HTR-8/SVneo (cell line): ENCODE data around the gene IQCN.

Experiments used
- DNase-seq: peaks from one replicate; pipeline ENCODE4 v3.0.0; 2011; ENCODE audit warnings: low spot score, mixed read lengths; ENCODE audit not compliant: insufficient read length
- FAIRE-seq: peaks from 2 replicates; lab custom pipeline; 2011; peaks lifted over from hg19 to GRCh38; lab: Jason Lieb, UNC

Gene IQCN

DNA sequence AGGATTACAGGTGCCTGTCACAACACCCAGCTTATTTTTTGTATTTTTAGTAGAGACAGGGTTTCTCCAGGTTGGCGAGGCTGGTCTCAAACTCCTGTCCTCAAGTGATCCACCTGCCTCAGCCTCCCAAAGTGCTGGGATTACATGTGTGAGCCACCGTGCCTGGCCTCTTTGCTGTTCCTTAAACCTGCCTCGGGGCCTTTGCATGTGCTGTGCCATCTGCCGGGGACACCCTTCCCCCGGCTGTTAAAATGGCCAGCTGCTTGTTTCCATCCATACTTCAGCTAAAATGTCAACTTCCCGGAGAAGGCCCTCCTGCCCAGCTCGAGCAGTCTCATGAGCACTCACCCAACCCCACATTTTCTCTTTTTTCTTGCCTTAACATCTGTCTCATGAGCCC lies 29.0 kb downstream of the IQCN start:
- DNase-seq, result no peak

DNA sequence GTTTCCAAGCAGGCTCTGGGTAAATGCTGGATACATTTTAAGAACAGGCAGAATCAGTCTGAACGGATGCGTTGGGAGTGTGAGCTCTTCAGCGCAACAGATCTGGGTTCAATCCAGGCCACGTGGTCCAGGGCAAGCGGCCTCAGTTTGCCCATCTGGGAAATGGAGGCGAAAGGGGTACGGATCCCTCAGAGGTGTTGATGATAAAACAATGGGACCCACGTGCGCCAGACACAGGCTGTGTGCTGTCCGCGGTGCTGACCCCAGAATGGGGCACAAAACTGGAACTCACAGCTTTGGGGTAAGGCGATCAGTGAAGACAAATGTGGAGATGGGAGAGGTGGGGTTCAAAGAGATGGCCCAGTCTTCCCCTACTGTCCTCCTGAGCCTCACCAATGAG lies 34.9 kb downstream of the IQCN start:
- DNase-seq (no peak), FAIRE-seq (no peak)

More for the DNA sequence above, 29.0 kb downstream of the IQCN start:
- FAIRE-seq, result no peak

GRCh38 chr19:18234194-18234593 lies 40.1 kb downstream of the IQCN start:
- FAIRE-seq (no peak), DNase-seq (no peak)

DNA sequence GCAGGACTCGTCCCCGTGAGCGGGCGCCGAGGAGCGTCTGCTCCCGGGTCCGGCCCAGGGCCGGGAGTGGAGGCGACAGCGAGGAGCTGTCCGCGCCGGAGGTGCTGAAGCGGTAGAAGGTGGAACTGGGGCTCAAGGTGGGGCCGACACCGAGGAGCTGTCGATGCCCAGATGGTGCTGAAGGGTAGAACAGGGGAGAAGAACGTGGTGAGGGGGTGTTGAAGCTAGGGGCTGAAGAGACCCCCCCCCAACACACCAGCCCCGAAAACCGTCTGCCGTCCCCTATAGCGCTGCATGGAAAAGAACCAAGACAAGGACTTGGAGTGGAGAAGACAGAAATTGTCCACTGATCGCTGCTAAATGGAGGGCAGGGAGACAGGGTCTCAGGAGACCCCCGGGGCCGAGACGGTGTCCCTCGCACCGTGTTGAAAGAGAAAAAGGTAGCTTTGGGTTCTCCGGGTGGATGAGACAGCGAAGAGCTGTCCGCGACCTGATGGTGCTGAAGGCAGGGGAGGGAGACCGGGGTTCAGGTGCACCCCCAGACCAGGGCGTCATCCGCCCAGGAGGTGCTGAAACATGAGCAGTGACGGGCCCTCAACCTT lies 40.9 kb downstream of the IQCN start:
- DNase-seq (peak; percentile 75), FAIRE-seq (peak; percentile 20)

DNA sequence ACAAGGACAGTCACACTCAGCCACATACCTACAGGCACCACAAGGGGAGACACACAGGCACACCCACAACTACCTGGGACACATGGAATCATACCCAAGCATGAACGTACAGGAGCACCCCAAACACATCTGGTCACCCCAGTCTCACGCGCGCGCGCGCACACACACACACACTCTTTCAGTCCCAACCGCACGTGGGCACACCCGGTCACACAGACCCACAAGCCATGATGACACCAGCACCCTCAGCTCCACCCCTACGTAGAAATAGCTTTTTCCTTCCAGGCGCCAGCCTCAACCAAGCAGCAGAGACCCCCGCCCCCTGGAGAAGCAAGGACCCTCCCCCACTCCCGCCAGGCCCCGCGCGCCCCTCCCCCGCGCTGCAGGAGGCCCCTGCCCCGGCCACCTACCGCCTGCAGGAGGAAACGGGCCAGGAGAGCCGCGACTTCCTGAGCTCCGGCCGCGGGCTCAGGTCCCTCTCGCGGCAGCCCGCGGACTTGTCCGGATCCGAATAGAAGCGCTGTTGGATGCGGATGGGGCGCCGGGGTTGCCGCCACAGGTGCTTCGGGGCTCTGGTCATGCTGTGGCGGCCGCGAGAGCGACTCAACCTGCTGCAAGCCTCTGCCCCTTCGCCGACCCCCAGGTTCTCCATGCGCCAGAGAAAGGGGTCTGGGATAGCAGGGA lies 41.6 kb downstream of the IQCN start:
- no peak for DNase-seq
- peak; percentile 26 for FAIRE-seq

DNA sequence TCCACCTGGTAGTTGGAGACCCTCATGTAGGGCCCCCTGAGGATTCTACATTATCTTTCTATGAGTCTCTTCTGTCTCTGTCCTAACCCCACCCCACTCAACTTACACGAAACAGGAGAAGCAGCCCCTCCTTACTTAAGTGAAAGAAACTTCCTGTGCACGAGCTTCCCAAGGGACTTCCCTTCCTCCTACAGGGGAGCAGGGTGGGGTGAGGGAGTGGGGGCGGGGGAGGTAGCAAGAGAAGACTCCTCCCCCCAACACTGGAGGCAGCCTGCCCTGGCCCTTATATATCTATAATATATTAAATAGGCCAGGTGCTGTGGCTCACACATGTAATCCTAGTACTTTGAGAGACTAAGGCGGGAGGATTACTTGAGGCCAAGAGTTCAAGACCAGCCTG lies 42.5 kb downstream of the IQCN start:
- DNase-seq (no peak), FAIRE-seq (no peak)

DNA sequence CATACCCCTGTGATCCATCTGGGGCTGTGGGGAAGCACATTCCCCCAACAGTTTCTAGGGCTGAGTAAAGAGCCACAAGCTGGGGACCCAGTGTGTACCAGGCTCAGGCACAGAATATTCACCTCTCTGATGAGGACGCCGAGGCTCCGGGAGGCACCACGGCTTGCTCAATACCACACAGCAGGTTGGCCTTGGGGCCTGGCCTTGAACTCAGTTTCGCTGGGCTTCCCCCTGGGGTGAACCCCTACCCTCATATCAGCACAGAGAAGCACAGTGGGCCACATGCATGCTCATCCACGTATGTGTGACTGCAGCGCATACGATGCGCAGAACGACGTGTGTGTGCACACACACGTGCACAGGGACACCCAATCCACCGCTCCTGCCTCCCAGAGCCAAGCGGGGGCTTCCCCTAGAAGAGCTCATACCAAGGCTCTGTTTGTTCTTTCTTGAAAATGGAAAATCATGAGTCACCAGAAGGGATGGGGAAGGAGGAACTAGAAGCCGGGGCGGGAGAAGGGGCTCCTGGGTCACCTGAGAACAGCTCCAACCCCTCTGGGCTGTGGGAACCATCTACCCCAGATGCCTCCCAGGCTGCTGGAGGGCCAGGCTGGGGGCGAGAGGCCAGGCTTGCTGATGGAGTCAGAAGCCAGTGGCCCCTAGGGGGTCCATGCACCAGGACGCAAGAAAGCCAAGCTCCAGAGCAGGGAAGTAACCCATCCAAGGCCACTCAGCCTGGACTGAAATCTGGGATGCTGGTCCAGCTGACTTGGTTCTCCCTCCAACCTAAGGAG lies 43.1 kb downstream of the IQCN start:
- no peak for DNase-seq

GRCh38 chr19:18229915-18230314 lies 44.3 kb downstream of the IQCN start:
- DNase-seq (no peak), FAIRE-seq (no peak)

More for the DNA sequence above, 43.1 kb downstream of the IQCN start:
- FAIRE-seq, result peak; percentile 40

DNA sequence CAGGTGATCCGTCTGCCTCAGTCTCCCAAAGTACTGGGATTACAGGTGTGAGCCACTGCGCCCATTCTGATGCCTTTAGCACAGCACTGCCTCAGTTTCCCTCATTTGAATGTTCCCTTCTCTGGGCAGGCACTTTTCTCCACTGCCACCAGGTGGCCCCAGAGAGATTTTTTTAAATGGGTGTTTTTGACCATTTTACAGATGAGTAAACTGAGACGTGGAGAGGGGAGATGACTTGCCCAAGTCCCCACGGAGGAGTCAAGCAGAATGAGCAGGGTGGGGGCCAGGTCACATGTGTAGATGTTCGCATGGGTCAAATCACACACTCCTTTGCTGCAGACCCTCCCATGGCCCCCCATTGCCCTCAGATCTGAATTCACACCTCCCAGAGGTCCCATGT lies 44.8 kb downstream of the IQCN start:
- no peak for FAIRE-seq
- no peak for DNase-seq

GRCh38 chr19:18227781-18228271 lies 46.4 kb downstream of the IQCN start:
- FAIRE-seq (no peak), DNase-seq (no peak)

GRCh38 chr19:18226956-18227780 lies 47.1 kb downstream of the IQCN start:
- FAIRE-seq (no peak), DNase-seq (no peak)

GRCh38 chr19:18225702-18226468 lies 48.4 kb downstream of the IQCN start, which contains the start of gene PDE4C:
Gene PDE4C (minus strand): TSS chr19:18226438. CDS start chr19:18226415, 23 bp downstream.
- FAIRE-seq (no peak), DNase-seq (no peak)

DNA sequence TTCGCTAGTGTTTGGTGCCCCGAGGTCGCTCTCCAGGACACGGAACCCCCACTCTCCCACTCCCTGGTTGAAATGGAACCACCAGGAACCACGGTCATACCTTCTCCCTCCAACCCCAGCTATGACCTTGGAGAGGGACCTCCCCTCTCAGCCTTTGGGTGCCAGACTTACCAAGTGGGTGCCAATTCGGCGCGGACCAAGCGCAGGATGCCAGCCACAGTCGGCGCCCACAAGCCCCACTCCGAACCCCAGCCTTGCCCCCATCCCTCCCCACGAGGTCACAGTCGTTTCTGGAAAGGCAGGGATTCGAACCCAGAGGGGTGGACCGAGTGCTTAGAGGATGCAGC lies 48.9 kb downstream of the IQCN start:
- no peak for DNase-seq
- FAIRE-seq, result no peak

GRCh38 chr19:18224525-18225354 lies 49.5 kb downstream of the IQCN start:
- FAIRE-seq (peak; percentile 99), DNase-seq (peak; percentile 99)

DNA sequence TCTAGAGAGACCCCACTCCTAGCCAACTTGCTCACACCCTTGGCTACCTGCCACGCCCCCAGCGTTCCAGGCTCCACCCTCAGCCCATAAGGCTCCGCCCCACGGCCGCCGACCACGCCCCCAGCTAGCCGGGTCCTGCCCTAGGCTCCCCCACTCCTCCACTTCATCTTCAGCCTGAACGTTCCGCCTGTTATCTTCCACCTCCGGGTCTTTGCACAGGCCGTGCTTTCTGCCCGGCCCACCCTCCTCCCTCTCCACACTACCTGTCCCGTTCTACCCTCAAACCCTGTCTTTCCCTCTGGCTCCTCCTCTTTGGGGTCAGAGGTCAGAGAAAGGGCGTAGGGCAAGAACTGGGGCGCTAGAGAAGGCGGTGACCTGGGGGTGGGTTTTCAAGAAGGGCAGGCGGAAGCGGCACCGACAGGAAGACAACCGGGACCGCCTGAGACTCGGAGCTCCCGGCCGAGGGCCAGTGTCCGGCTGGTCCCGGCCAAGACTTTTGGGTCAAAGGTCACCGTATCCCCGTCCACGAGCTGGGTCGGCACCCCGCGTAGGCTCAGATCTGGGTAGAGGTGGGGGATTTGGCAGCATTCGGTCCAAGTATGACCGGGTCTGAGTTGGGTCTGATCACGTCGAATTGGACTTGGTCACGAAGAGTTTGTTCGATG lies 50.3 kb downstream of the IQCN start:
- FAIRE-seq, result no peak
- peak; percentile 70 for DNase-seq

DNA sequence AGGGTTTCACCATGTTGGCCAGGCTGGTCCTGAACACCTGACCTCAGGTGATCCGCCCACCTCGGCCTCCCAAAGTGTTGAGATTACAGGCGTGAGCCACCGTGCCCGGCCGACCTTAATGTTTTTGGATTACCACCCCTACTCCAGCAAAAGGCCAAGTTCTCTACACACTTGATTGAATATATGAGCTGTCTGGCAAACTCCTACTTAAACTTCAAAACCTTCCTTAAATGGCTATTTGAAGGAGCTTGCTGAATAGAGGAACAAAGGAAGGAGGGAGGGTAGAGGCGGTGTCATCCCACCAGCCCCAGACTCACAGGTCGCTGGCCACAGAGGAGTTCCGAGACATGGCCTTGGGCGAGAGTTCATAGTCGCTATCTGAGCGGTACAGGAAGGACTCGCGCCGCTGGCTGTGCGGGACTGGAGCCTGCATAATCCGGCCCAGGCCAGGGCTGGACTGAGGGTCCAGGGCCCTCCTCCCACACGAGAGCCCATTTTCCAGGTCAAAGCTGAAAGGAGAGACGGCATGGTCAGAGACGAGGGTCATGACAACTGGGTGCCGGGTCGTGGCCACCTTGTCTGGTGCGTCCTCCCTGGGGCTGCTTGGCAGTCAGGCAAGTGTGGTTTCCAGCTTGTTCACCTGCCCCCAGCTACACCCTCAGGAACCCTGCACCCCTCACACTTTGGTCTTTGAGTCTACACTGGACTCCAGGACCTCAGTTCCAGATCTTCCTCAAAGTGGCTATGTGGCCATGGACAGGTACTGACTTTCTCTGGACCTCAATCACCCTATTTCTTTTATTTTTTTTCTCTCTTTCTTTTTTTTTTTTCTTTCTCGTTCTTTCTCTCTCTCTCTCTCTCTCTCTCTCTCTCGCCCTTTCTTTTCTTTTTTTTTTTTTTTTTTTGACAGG lies 52.2 kb downstream of the IQCN start:
- no peak for DNase-seq
- no peak for FAIRE-seq

GRCh38 chr19:18220632-18221275 lies 53.5 kb downstream of the IQCN start:
- DNase-seq (no peak), FAIRE-seq (no peak)
